GM19025 (cell line): ENCODE data around the gene TERC.

Experiments used
- ATAC-seq: cut with Tn5 transposase; IDR thresholded peaks from one replicate; pipeline ENCODE4 v1.9.1; 2021; ENCODE audit warnings: mild to moderate bottlenecking, low read depth, moderate library complexity; ENCODE audit not compliant: unreplicated experiment

Gene TERC

GRCh38 chr3:169764882-169765612 is at the start of gene TERC:
TERC (minus strand) TSS chr3:169765060.
- ATAC-seq = peak; percentile 74

- peak; percentile 83 for ATAC-seq
These were observed 49.1 kb upstream of the TERC start for GRCh38 chr3:169813757-169814517.

- ATAC-seq = no peak
These were observed 48.4 kb upstream of the TERC start for GRCh38 chr3:169813278-169813677.

- peak; percentile 52 for ATAC-seq
These were observed 47.7 kb upstream of the TERC start, which contains the start of the genes LRRC34 and LRRIQ4 for GRCh38 chr3:169812332-169813235. LRRC34 (minus strand) TSS chr3:169812904; CDS start chr3:169812548, 356 bp downstream. LRRIQ4 (plus strand) TSS chr3:169812870; CDS start chr3:169821922, 9,052 bp downstream.

GRCh38 chr3:169811631-169812331 is 46.9 kb upstream of the TERC start:
- ATAC-seq = peak; percentile 5

GRCh38 chr3:169809230-169809795 is 44.5 kb upstream of the TERC start:
- no peak for ATAC-seq

- ATAC-seq = no peak
These were observed 39.8 kb upstream of the TERC start for GRCh38 chr3:169804681-169805080.

GRCh38 chr3:169792359-169792758 is 27.5 kb upstream of the TERC start:
- ATAC-seq = no peak

GRCh38 chr3:169790687-169791429 is 26.0 kb upstream of the TERC start:
- ATAC-seq = no peak

GRCh38 chr3:169790219-169790618 is 25.4 kb upstream of the TERC start:
- no peak for ATAC-seq

- no peak for ATAC-seq
These were observed 22.9 kb upstream of the TERC start for GRCh38 chr3:169787791-169788190.

GRCh38 chr3:169787120-169787519 is 22.3 kb upstream of the TERC start:
- no peak for ATAC-seq

- no peak for ATAC-seq
These were observed 16.5 kb upstream of the TERC start for GRCh38 chr3:169781209-169781855.

GRCh38 chr3:169780742-169781141 is 15.9 kb upstream of the TERC start:
- no peak for ATAC-seq

GRCh38 chr3:169777822-169778221 is 13.0 kb upstream of the TERC start:
- ATAC-seq = no peak

GRCh38 chr3:169774186-169774585 is 9.3 kb upstream of the TERC start:
- ATAC-seq = no peak

- ATAC-seq = peak; percentile 79
These were observed 8.3 kb upstream of the TERC start, which contains the start of gene MYNN for GRCh38 chr3:169772897-169773816. MYNN (plus strand) TSS chr3:169773396; CDS start chr3:169774296, 900 bp downstream.
